ENCODE data around the gene IFNA5.
A peak's percentile ranks its signal among the peaks of the same experiment; 100 is the strongest.

The IFNA5 gene

DNA sequence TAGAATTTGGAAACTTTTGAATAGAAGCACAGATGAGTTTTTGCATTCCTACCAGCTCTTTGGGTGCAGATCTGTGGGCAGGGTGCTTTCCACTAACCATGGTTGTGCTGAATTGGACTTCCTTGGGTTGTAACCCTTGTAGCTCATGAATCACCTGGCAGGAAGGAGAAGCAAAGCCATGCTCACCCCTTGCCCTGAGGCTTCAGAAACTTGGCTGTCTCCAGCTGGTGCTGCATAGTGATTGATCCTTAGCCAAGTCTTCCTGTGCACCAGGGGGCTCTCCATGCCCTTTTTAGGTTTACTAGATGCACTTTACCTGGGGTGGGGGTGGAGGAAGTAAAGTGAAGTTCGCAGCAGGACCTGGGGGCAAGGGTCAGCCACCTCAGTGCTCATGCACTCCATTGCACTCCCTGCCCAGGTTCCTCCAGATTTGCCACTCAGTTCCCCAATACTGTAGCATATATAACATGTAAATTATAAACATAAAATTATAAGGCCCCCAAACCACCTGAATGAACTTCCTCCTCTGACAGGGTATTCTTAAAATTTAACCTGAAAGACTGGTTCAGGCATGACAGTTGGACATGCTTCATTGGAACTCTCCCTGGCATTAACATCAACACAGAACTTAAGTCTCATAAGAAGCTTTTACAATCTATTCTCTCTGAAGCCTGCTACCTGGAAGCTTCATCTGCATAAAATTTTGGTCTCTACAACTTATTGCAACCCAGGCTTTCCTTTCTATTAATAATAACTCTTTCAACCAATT is 39.5 kb downstream of the IFNA5 start:
- Histone ChIP-seq H3F3A (ENCODE audit: insufficient read depth, low read length) (no peaks in the 10 kb centered on the region), H3K4me2 (ENCODE audit: low read depth, low read length) (no peak overlapping the region), H3K27me3 (replicated peaks; ENCODE audit: insufficient read depth, low read length) (no peaks in the 10 kb centered on the region)

DNA sequence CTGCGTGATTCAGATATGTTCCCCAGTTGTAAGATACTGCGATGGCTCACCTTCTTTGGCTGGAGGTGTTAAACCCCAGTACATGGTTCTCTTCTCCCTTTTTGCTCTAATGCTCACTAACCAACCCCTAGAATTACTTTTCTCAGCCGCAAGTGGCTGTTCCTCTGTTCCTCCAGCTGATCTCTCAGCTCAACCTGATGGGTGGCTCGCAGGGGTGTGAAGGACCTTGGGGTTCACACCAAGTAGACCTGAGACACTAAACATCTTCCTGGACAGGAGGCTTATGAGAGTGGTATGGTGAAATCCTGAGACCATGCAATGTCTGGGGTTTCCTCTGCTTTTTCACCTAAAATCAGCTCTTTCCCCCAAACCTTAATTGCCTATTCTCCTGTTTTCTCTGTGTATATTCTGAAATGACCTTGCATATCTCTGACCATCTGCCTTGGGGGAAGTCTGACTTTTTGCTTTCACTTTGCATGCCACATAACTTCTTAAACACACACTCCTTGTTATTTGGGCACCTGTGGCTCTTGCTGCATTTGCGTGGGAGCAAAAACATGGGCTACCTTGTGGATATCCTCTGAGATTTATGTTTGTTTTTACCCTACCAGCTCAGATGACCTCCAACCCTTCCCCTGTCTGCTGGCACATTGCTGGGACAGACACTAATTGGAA is 49.4 kb downstream of the IFNA5 start:
- Histone ChIP-seq H3K36me3 (replicated peaks; ENCODE audit: insufficient read depth, low read length) (no peaks in the 10 kb centered on the region), H3K79me2 (ENCODE audit: low read length) (no peaks in the 10 kb centered on the region), H3K27me3 (replicated peaks; ENCODE audit: insufficient read depth, low read length) (peaks cover 12% of the 10 kb centered on the region), H3F3A (ENCODE audit: insufficient read depth, low read length) (no peaks in the 10 kb centered on the region), H3K9me2 (replicated peaks; ENCODE audit: insufficient read depth, low read length) (no peaks in the 10 kb centered on the region), H4K20me1 (ENCODE audit: insufficient read depth, low read length) (no peaks in the 10 kb centered on the region), H3K27ac (ENCODE audit: low read length) (no peak overlapping the region), H3K9me3 (replicated peaks; ENCODE audit: insufficient read depth, low read length) (no peaks in the 10 kb centered on the region), H3K9ac (ENCODE audit: low read length) (no peak overlapping the region), H3K4me1 (ENCODE audit: low read length) (no peaks in the 10 kb centered on the region), H3K4me2 (ENCODE audit: low read depth, low read length) (no peak overlapping the region), H2AFZ (ENCODE audit: low read length) (no peak overlapping the region), H3K4me3 (ENCODE audit: low read length) (no peak overlapping the region)
- DNase-seq = peak; percentile 6
- TF ChIP-seq EZH2 (optimal IDR thresholded peaks at IDR 0.05; ENCODE audit: low read depth, low read length) = no peak
- TF ChIP-seq, protein P1, sequence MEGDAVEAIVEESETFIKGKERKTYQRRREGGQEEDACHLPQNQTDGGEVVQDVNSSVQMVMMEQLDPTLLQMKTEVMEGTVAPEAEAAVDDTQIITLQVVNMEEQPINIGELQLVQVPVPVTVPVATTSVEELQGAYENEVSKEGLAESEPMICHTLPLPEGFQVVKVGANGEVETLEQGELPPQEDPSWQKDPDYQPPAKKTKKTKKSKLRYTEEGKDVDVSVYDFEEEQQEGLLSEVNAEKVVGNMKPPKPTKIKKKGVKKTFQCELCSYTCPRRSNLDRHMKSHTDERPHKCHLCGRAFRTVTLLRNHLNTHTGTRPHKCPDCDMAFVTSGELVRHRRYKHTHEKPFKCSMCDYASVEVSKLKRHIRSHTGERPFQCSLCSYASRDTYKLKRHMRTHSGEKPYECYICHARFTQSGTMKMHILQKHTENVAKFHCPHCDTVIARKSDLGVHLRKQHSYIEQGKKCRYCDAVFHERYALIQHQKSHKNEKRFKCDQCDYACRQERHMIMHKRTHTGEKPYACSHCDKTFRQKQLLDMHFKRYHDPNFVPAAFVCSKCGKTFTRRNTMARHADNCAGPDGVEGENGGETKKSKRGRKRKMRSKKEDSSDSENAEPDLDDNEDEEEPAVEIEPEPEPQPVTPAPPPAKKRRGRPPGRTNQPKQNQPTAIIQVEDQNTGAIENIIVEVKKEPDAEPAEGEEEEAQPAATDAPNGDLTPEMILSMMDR (IDR thresholded peaks at IDR 0.05; ENCODE audit: low read length) = no peak
- TF ChIP-seq EZH2phosphoT487 (IDR thresholded peaks at IDR 0.05; ENCODE audit: low read length) = no peak

More for the DNA sequence above, 39.5 kb downstream of the IFNA5 start:
- DNase-seq = no peak
- H3K79me2 ChIP-seq (ENCODE audit: low read length) = no peaks in the 10 kb centered on the region
- no peak overlapping the region for H3K27ac ChIP-seq (ENCODE audit: low read length)
- H3K4me3 ChIP-seq (ENCODE audit: low read length) = no peak overlapping the region
- H4K20me1 ChIP-seq (ENCODE audit: insufficient read depth, low read length) = no peaks in the 10 kb centered on the region
- H3K36me3 ChIP-seq (replicated peaks; ENCODE audit: insufficient read depth, low read length) = no peaks in the 10 kb centered on the region
- no peaks in the 10 kb centered on the region for H3K9me2 ChIP-seq (replicated peaks; ENCODE audit: insufficient read depth, low read length)
- no peak overlapping the region for H2AFZ ChIP-seq (ENCODE audit: low read length)
- TF ChIP-seq, protein P1 (IDR thresholded peaks at IDR 0.05; ENCODE audit: low read length) = no peak
- no peak for TF ChIP-seq EZH2phosphoT487 (IDR thresholded peaks at IDR 0.05; ENCODE audit: low read length)
- TF ChIP-seq EZH2 (optimal IDR thresholded peaks at IDR 0.05; ENCODE audit: low read depth, low read length) = no peak
- no peaks in the 10 kb centered on the region for H3K9me3 ChIP-seq (replicated peaks; ENCODE audit: insufficient read depth, low read length)
- no peak overlapping the region for H3K9ac ChIP-seq (ENCODE audit: low read length)
- H3K4me1 ChIP-seq (ENCODE audit: low read length) = no peaks in the 10 kb centered on the region
